Measurements from ENCODE around the gene YWHAB. TPM values are rescaled to one million over a fixed set of nuclear protein-coding genes. Genes with fewer than 3 reads are reported as not detected.
A peak's percentile ranks its signal among the peaks of the same experiment; 100 is the strongest.

The YWHAB gene
- total and polyA plus RNA-seq, 2 experiments from 2014 or later: 89.5 to 169 TPM

DNA sequence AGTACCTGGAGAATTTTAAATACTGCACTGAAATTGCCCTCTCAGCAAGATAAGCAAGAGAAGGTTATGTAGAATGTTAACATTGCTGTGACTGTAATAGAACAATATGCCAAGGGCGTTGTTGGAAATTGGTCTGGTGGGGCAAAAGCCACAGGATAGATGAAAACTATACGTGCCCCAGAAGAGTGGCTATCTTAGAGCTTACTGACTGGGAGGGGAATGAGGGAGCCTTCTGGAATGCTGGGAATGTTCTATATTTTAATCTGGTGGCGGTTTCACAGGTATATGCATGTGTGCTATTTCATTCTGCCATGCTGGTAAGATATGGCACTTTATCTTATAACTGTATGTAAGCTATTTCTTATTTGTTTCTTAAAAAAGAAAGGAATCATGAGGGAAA is 35.2 kb upstream of the YWHAB start:
- Histone ChIP-seq H3K79me2 (no peaks in the 10 kb centered on the region), H3K4me2 (no peak overlapping the region), H3K4me1 (ENCODE audit: insufficient read depth) (peaks cover 5% of the 10 kb centered on the region), H3K36me3 (replicated peaks; ENCODE audit: insufficient read depth, low read depth) (no peaks in the 10 kb centered on the region), H4K20me1 (ENCODE audit: insufficient read depth, poor library complexity, severe bottlenecking) (no peaks in the 10 kb centered on the region), H3K9me3 (ENCODE audit: low read depth) (no peaks in the 10 kb centered on the region), H3K27ac (peak overlapping the region; percentile 18), H2AFZ (no peak overlapping the region), H3K27me3 (no peaks in the 10 kb centered on the region), H3K4me3 (no peak overlapping the region), H3K9me2 (replicated peaks; ENCODE audit: insufficient read depth) (no peaks in the 10 kb centered on the region)
- TF ChIP-seq CTCF (IDR thresholded peaks at IDR 0.05; ENCODE audit: poor library complexity) (no peak), EZH2phosphoT487 (IDR thresholded peaks at IDR 0.05; ENCODE audit: low read depth, severe bottlenecking, unreplicated experiment) (no peak), EZH2 (IDR thresholded peaks at IDR 0.05; ENCODE audit: borderline replicate concordance) (no peak)
- WGBS (ENCODE audit: low lambda C conversion rate, missing lambda C conversion rate): 53% methylated on average over 3 of the region's 3 CpGs
- DNase-seq (ENCODE audit: low spot score): no peak

- no peaks in the 10 kb centered on the region for H3K79me2 ChIP-seq
- no peaks in the 10 kb centered on the region for H3K9me3 ChIP-seq (ENCODE audit: low read depth)
- 76% methylated on average over 1 of the region's 1 CpG for WGBS (ENCODE audit: low lambda C conversion rate, missing lambda C conversion rate)
- no peaks in the 10 kb centered on the region for H3K36me3 ChIP-seq (replicated peaks; ENCODE audit: insufficient read depth, low read depth)
- no peaks in the 10 kb centered on the region for H4K20me1 ChIP-seq (ENCODE audit: insufficient read depth, poor library complexity, severe bottlenecking)
- DNase-seq (ENCODE audit: low spot score): no peak
- no peak overlapping the region for H3K4me2 ChIP-seq
- H3K9me2 ChIP-seq (replicated peaks; ENCODE audit: insufficient read depth): no peaks in the 10 kb centered on the region
- no peak overlapping the region for H3K27ac ChIP-seq
- H3K27me3 ChIP-seq: no peaks in the 10 kb centered on the region
- H3K4me1 ChIP-seq (ENCODE audit: insufficient read depth): peaks cover 5% of the 10 kb centered on the region
- no peak for TF ChIP-seq CTCF (IDR thresholded peaks at IDR 0.05; ENCODE audit: poor library complexity)
- TF ChIP-seq EZH2phosphoT487 (IDR thresholded peaks at IDR 0.05; ENCODE audit: low read depth, severe bottlenecking, unreplicated experiment): no peak
- TF ChIP-seq EZH2 (IDR thresholded peaks at IDR 0.05; ENCODE audit: borderline replicate concordance): no peak
- H2AFZ ChIP-seq: no peak overlapping the region
- no peak overlapping the region for H3K4me3 ChIP-seq
Measured at GRCh38 chr20:44850837-44851236, 34.7 kb upstream of the YWHAB start.

DNA sequence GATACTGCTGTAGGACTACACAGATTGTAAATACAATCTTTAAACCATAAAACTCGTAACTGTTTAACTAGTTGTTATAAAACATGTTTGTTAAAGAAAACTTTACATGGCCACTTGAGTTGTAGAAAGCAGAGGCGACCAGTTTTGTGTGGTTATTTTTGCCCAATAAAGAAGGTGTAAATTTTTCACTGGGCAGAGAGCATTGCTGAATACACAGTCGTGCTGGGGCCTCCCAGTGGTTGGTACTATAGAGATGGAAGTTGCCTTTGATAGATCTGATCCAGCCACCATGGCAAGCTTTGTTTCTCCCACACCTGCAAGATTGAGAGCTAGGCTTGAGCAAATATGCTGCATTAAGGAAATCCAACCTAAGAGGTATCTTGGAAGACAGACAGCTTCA is 34.0 kb upstream of the YWHAB start:
- TF ChIP-seq EZH2phosphoT487 (IDR thresholded peaks at IDR 0.05; ENCODE audit: low read depth, severe bottlenecking, unreplicated experiment) (no peak), CTCF (IDR thresholded peaks at IDR 0.05; ENCODE audit: poor library complexity) (no peak), EZH2 (IDR thresholded peaks at IDR 0.05; ENCODE audit: borderline replicate concordance) (no peak)
- peaks cover 5% of the 10 kb centered on the region for H3K4me1 ChIP-seq (ENCODE audit: insufficient read depth)
- no peaks in the 10 kb centered on the region for H3K36me3 ChIP-seq (replicated peaks; ENCODE audit: insufficient read depth, low read depth)
- H3K9me3 ChIP-seq (ENCODE audit: low read depth): no peaks in the 10 kb centered on the region
- peak overlapping the region; percentile 70 for H3K27ac ChIP-seq
- H3K4me3 ChIP-seq: no peak overlapping the region
- peak; percentile 50 for DNase-seq (ENCODE audit: low spot score)
- H3K79me2 ChIP-seq: no peaks in the 10 kb centered on the region
- H3K9me2 ChIP-seq (replicated peaks; ENCODE audit: insufficient read depth): no peaks in the 10 kb centered on the region
- H3K27me3 ChIP-seq: no peaks in the 10 kb centered on the region
- no peaks in the 10 kb centered on the region for H4K20me1 ChIP-seq (ENCODE audit: insufficient read depth, poor library complexity, severe bottlenecking)
- no peak overlapping the region for H2AFZ ChIP-seq
- 37% methylated on average over 3 of the region's 3 CpGs for WGBS (ENCODE audit: low lambda C conversion rate, missing lambda C conversion rate)
- H3K4me2 ChIP-seq: no peak overlapping the region

- no peaks in the 10 kb centered on the region for H3K36me3 ChIP-seq (replicated peaks; ENCODE audit: insufficient read depth, low read depth)
- WGBS (ENCODE audit: low lambda C conversion rate, missing lambda C conversion rate): 75% methylated on average over 2 of the region's 2 CpGs
Measured at GRCh38 chr20:44856442-44856841, 29.1 kb upstream of the YWHAB start.

More at GRCh38 chr20:44856442-44856841, 29.1 kb upstream of the YWHAB start:
- peaks cover 9% of the 10 kb centered on the region for H3K4me1 ChIP-seq (ENCODE audit: insufficient read depth)
- no peaks in the 10 kb centered on the region for H3K79me2 ChIP-seq
- H2AFZ ChIP-seq: no peak overlapping the region
- H4K20me1 ChIP-seq (ENCODE audit: insufficient read depth, poor library complexity, severe bottlenecking): no peaks in the 10 kb centered on the region
- no peaks in the 10 kb centered on the region for H3K9me2 ChIP-seq (replicated peaks; ENCODE audit: insufficient read depth)
- no peak overlapping the region for H3K4me2 ChIP-seq
- peak overlapping the region; percentile 64 for H3K27ac ChIP-seq
- TF ChIP-seq EZH2 (IDR thresholded peaks at IDR 0.05; ENCODE audit: borderline replicate concordance): no peak
- TF ChIP-seq CTCF (IDR thresholded peaks at IDR 0.05; ENCODE audit: poor library complexity): no peak
- TF ChIP-seq EZH2phosphoT487 (IDR thresholded peaks at IDR 0.05; ENCODE audit: low read depth, severe bottlenecking, unreplicated experiment): no peak
- no peaks in the 10 kb centered on the region for H3K27me3 ChIP-seq
- H3K4me3 ChIP-seq: no peak overlapping the region
- no peaks in the 10 kb centered on the region for H3K9me3 ChIP-seq (ENCODE audit: low read depth)
- DNase-seq (ENCODE audit: low spot score): peak; percentile 34

Measured in hepatocyte (in vitro differentiated cells).